ENCODE results near the gene CAMK1D. TPM values are rescaled to one million over a fixed set of nuclear protein-coding genes. Genes with fewer than 3 reads are reported as not detected.

CAMK1D gene
- total and polyA plus RNA-seq, 2 donors (not counting 3 experiments of a cell fraction or from before 2014, with no cell fraction given), result 0.37 to 4.2 TPM

DNA sequence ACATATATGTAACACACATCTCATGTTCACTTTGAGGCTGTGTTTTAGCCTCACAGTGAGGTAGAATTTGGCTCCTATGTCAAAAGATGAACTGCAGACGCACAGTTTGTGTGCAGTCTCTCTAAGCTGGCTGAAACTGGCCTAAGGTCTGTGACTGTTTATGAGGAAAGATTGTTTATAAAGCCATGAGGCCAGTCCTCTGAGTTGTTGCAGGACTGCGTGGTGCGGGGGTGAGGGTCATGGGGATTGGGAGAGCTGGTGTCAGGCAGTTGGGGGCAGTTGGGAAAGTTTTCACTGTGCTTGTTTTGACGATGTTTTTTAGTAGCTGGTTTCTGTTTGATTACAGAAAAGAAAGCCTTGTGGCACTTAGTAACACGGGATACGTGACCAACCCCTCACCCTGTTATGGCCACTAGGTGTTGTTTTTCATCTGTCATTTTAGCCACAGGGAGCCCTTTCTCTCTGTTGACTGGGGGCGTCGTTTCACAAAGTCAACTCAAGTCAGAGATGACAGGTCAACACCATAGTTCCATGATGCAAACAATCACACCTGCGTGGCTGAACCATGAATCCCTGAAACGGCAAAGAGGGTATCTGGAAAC, 341.3 kb downstream of the CAMK1D start:
- Histone ChIP-seq H3K36me3 (ENCODE audit: control insufficient read depth in 2 of 2, extremely low read depth in 1 of 2, insufficient read depth in 2 of 2, low read length in 2 of 2) (no peaks in the 10 kb centered on the region), H3K4me1 (ENCODE audit: control insufficient read depth, extremely low read depth, insufficient read depth, low read length) (no peaks in the 10 kb centered on the region), H4K20me1 (replicated peaks; ENCODE audit: control insufficient read depth, extremely low read depth, insufficient read depth, low read length) (no peaks in the 10 kb centered on the region), H3K79me2 (ENCODE audit: control insufficient read depth, insufficient read depth, low read length) (no peaks in the 10 kb centered on the region), H2AFZ (ENCODE audit: low read depth, low read length) (no peak overlapping the region), H3K9me3 (replicated peaks; ENCODE audit: control insufficient read depth, insufficient read depth, low read length) (no peaks in the 10 kb centered on the region), H3K9ac (replicated peaks; ENCODE audit: extremely low read depth, insufficient read depth, low read length) (no peak overlapping the region), H3K9me1 (replicated peaks; ENCODE audit: control insufficient read depth, extremely low read depth, insufficient read depth, low read length) (no peaks in the 10 kb centered on the region), H3K4me3 (replicated peaks in 1 of 3; ENCODE audit: insufficient read depth in 1 of 3, low read depth in 1 of 3, low read length in 3 of 3) (no peak overlapping the region), H3K27me3 (ENCODE audit: control insufficient read depth in 2 of 2, insufficient read depth in 2 of 2, low read length in 2 of 2) (no peaks in the 10 kb centered on the region), H3K4me2 (ENCODE audit: insufficient read depth, low read length) (no peak overlapping the region), H3K27ac (ENCODE audit: insufficient read depth, low read depth, low read length) (no peak overlapping the region)
- TF ChIP-seq, protein P1, sequence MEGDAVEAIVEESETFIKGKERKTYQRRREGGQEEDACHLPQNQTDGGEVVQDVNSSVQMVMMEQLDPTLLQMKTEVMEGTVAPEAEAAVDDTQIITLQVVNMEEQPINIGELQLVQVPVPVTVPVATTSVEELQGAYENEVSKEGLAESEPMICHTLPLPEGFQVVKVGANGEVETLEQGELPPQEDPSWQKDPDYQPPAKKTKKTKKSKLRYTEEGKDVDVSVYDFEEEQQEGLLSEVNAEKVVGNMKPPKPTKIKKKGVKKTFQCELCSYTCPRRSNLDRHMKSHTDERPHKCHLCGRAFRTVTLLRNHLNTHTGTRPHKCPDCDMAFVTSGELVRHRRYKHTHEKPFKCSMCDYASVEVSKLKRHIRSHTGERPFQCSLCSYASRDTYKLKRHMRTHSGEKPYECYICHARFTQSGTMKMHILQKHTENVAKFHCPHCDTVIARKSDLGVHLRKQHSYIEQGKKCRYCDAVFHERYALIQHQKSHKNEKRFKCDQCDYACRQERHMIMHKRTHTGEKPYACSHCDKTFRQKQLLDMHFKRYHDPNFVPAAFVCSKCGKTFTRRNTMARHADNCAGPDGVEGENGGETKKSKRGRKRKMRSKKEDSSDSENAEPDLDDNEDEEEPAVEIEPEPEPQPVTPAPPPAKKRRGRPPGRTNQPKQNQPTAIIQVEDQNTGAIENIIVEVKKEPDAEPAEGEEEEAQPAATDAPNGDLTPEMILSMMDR (IDR thresholded peaks at IDR 0.05; ENCODE audit: extremely low read depth in 1 of 2, insufficient read depth in 1 of 2, low read depth in 1 of 2, low read length in 2 of 2), result no peak
- TF ChIP-seq, protein P2, sequence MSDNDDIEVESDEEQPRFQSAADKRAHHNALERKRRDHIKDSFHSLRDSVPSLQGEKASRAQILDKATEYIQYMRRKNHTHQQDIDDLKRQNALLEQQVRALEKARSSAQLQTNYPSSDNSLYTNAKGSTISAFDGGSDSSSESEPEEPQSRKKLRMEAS (IDR thresholded peaks at IDR 0.05; ENCODE audit: insufficient read depth, insufficient read length), result no peak
- no peak for TF ChIP-seq POLR2A (IDR thresholded peaks at IDR 0.05; ENCODE audit: low read depth, low read length)
- no peak for FAIRE-seq
- dilution Hi-C loops (cut with MboI; ENCODE audit: extremely low pct_ligation_motif_present, low sequenced_read_pairs), result no loop called here
- ChIA-PET POLR2A (no interaction called here), CTCF (no interaction called here)
- intact Hi-C loops (cut with micrococcal nuclease), result no loop called here
- no TSS peak for BruUV-seq (replicated peaks)
- DNase-seq (ENCODE audit: low read depth, low spot score), result no peak

DNA sequence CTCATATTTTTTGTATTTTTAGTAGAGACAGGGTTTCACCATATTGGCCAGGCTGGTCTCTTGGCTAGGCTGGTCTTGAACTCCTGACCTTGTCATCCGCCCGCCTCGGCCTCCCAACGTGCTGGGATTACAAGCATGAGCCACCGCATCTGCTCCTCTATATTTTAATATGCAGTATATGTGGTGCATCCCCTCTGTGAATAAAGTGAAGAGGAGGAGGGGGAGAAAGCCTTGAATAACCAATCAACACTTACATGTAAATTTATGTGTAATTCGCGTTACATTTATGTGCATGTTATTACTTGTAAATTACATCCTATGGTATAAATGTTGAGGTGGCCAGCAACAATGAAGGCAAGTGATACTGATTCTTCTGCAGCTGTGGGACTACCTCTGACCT, 342.2 kb downstream of the CAMK1D start:
- TF ChIP-seq MYC (IDR thresholded peaks at IDR 0.05; ENCODE audit: low read depth, low read length) (no peak), FOS (IDR thresholded peaks at IDR 0.05; ENCODE audit: borderline replicate concordance, insufficient read depth, low read length) (no peak), POLR2A (IDR thresholded peaks at IDR 0.05; ENCODE audit: low read depth, low read length) (no peak), POLR2AphosphoS5 (IDR thresholded peaks at IDR 0.05; ENCODE audit: insufficient read depth, low read depth, low read length) (no peak)
- H3K27me3 ChIP-seq (ENCODE audit: control insufficient read depth in 2 of 2, insufficient read depth in 2 of 2, low read length in 2 of 2), result no peaks in the 10 kb centered on the region
- H4K20me1 ChIP-seq (replicated peaks; ENCODE audit: control insufficient read depth, extremely low read depth, insufficient read depth, low read length), result no peaks in the 10 kb centered on the region
- no peak overlapping the region for H3K4me3 ChIP-seq (replicated peaks in 1 of 3; ENCODE audit: insufficient read depth in 1 of 3, low read depth in 1 of 3, low read length in 3 of 3)
- H3K9me1 ChIP-seq (replicated peaks; ENCODE audit: control insufficient read depth, extremely low read depth, insufficient read depth, low read length), result no peaks in the 10 kb centered on the region
- CTCF ChIA-PET, result no interaction called here
- intact Hi-C loops (cut with micrococcal nuclease), result no loop called here
- dilution Hi-C loops (cut with MboI; ENCODE audit: extremely low pct_ligation_motif_present, low sequenced_read_pairs), result no loop called here
- no peaks in the 10 kb centered on the region for H3K79me2 ChIP-seq (ENCODE audit: control insufficient read depth, insufficient read depth, low read length)
- no TSS peak for BruUV-seq (replicated peaks)
- H2AFZ ChIP-seq (ENCODE audit: low read depth, low read length), result no peak overlapping the region
- H3K27ac ChIP-seq (ENCODE audit: insufficient read depth, low read depth, low read length), result no peak overlapping the region
- no peaks in the 10 kb centered on the region for H3K4me1 ChIP-seq (ENCODE audit: control insufficient read depth, extremely low read depth, insufficient read depth, low read length)
- no peak overlapping the region for H3K4me2 ChIP-seq (ENCODE audit: insufficient read depth, low read length)
- no peak overlapping the region for H3K9ac ChIP-seq (replicated peaks; ENCODE audit: extremely low read depth, insufficient read depth, low read length)
- no peaks in the 10 kb centered on the region for H3K9me3 ChIP-seq (replicated peaks; ENCODE audit: control insufficient read depth, insufficient read depth, low read length)
- FAIRE-seq, result no peak
- DNase-seq (ENCODE audit: low read depth, low spot score), result no peak
- H3K36me3 ChIP-seq (ENCODE audit: control insufficient read depth in 2 of 2, extremely low read depth in 1 of 2, insufficient read depth in 2 of 2, low read length in 2 of 2), result no peaks in the 10 kb centered on the region
- POLR2A ChIA-PET, result no interaction called here

Measured in endothelial cell of umbilical vein (primary cell).